GM10266 (cell line): ENCODE data around the gene EFCAB12.

Experiments
- DNase-seq: peaks from one replicate; pipeline ENCODE4 v3.0.0; 2012; ENCODE audit errors: extremely low spot score
- TF ChIP-seq, protein P1 (sequence below): IDR thresholded peaks from 2 replicates; pipeline ENCODE4 v1.5.1; 2012; ENCODE audit warnings: mild to moderate bottlenecking, low read depth; ENCODE audit not compliant: control insufficient read depth, insufficient read depth; ENCODE audit errors: missing control alignments

EFCAB12 gene

DNA sequence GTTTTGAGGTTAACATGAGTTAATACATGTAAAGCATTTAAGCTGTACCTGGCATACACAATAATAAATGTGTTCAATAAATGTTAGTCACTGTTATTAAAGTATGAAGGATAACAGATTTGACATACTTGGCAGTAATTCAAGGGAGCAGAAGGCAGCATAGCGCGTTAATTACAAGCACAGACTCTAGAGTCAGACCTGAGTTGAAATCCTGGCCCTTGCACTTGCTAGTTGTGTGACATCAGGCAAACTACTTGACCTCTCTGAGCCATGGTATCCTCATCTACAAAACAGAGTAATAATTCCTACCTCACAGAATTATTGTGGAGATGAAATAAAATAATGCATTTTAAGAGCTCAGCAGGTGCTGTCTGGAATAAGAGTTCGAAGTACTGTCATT is 17.0 kb upstream of the EFCAB12 start:
- TF ChIP-seq, protein P1, sequence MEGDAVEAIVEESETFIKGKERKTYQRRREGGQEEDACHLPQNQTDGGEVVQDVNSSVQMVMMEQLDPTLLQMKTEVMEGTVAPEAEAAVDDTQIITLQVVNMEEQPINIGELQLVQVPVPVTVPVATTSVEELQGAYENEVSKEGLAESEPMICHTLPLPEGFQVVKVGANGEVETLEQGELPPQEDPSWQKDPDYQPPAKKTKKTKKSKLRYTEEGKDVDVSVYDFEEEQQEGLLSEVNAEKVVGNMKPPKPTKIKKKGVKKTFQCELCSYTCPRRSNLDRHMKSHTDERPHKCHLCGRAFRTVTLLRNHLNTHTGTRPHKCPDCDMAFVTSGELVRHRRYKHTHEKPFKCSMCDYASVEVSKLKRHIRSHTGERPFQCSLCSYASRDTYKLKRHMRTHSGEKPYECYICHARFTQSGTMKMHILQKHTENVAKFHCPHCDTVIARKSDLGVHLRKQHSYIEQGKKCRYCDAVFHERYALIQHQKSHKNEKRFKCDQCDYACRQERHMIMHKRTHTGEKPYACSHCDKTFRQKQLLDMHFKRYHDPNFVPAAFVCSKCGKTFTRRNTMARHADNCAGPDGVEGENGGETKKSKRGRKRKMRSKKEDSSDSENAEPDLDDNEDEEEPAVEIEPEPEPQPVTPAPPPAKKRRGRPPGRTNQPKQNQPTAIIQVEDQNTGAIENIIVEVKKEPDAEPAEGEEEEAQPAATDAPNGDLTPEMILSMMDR: no peak
- DNase-seq: no peak

DNA sequence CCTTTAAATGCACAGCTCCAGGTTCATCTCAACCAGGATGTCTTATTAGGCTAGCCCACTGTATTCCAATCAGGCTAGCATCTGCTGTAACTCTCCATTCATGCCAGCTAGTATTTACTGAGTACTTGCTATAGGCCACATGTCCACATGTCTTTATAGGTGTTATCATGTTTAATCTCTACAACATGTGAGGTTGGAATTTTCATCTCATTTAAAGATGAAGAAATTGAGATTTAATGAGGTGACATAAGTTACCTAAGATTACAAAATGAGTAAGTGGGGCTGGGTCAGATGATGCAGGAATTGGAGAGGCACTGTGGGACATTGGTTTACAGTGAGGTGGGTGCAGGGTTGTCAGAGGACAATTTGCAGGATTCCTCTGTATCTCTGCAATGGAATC is 14.5 kb upstream of the EFCAB12 start:
- TF ChIP-seq, protein P1: no peak
- DNase-seq: no peak

DNA sequence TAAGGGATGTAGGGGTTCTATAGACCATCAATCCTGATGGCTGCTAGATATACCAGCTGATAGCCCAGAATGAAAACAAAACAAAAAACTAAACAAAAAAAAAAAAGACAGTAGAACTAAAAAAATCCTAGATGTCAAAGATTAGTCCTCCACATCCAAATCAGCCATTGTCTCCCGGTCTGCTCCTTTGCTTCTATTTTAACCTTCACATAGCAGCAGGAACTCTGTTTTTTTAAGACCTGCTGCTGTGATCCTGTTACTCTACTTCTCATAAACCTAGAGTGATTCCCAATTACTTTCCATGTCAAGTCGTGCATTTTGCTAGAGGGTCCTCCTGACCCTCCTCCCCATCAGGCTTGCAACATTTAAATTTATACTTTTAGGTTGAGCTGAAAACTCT is 14.1 kb upstream of the EFCAB12 start:
- TF ChIP-seq, protein P1: no peak
- no peak for DNase-seq

DNA sequence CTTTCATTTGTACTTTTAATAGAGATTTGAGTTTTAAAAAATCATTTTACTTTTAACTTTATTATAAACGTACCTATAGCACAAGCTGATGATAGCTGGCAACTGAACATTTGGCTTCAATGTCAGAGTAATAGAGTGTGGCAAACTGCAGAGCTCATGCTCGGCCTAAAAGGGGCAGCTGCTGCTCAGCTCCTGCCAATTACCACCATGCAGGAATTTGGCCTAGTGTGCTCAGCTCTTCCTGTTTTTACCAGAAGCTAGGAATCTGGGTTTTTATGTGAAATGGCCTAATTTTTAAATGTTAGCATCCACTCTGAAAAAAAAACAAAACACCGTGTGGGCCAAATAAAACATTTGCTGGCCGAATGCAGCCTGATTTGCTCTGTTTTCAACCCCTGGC is 13.3 kb upstream of the EFCAB12 start:
- TF ChIP-seq, protein P1: no peak
- DNase-seq: no peak

DNA sequence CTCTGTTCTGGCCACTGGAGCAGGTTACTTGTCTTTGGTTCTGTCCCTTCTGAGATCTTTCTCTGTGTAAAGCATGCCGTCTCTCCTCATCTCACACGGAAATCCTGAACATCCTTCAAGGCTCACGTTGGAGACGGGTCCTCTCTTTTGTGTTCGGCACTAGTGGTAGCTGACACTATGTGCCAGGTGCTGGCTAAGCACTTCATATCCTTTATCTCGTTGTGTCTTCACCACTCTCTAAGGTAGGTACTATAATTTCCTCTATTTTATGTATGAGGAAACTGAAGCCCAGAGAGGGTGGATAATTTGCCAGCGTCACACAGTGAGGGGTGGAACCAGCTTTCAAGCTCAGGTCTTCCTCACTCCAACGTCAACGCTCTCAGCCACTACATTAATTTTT is 12.8 kb upstream of the EFCAB12 start:
- no peak for DNase-seq
- TF ChIP-seq, protein P1: no peak

DNA sequence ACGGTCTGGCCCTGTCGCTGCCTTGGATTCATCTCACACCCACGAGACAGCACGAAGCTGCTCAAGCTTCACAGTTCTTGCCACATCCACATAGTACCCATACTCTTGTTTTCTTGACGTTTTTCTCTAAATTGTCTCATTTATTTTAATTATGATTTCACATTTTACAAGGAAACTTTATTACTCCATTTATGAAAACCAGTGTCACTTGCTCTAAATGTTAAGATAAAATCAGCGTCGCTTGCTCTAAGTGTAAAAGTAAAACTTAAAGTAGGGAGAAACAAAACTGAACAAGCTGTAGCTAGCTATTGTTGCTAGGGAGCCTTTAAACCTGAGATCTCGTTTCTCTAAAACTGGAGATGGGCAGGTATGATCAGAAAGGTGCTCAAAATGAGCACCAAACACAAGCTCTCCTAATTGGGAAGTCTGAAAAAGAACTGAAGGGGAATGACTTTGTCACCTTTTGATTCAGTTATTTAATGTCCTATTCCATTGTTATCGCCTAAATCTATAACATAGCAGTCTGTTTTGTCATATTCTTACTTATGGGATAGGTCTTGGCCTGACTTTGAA is 12.3 kb upstream of the EFCAB12 start:
- TF ChIP-seq, protein P1: no peak
- peak; percentile 35 for DNase-seq

DNA sequence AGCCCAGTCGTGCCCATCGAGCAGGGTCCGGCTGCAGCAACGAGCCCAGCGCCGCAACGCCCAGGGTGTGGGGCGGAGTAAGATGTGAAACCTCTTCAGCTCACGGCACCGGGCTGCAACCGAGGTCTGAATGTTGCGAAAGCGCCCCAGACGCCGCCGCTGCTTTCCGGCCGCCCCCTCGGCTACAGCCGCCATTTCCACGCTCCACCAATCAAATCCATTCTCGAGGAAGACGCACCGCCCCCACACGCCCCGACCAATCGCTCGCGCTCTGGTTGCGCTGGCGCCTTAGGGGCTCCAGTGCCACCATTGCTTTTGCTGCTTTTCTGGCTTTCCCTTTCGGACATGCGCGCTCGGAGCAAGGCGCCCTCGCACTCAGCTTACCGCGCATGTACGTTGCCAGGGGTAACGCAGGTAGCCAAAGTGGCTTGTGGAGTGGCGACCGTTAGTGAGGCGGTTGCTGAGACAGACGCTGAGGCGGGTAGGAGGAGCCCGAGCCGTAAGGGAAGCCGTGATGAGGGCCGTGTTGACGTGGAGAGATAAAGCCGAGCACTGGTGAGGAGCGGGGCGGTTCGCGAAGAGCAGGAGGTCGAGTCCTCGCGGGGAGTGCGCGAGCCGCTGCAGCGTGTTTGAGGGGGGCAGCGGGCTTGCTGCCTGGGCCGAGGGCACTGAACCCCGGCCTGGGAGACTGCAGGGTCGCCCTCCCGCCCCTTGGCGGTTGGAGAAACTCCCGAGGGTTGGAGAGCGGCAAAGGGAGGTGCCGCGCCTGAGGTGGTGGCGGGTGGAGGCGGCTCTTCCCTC is 11.6 kb upstream of the EFCAB12 start, which contains the start of the genes IFT122 and MBD4:
Gene IFT122, plus strand, starts transcription at position 408 of the 801 bp plus-strand sequence. Its CDS starts 107 bp downstream, at position 515.
Gene MBD4, minus strand, starts transcription at position 132 of the 801 bp plus-strand sequence. Its CDS starts 115 bp downstream, at position 17.
- peak; percentile 93 for DNase-seq
- TF ChIP-seq, protein P1: no peak
